DND-41 (cell line): Measurements from ENCODE around the gene INO80E.

Experiments used
- CTCF ChIP-seq: IDR thresholded peaks from 2 replicates; pipeline ENCODE4 v1.5.1; 2012; ENCODE audit warnings: borderline replicate concordance, low read length, moderate library complexity, mild to moderate bottlenecking; ENCODE audit not compliant: poor library complexity, severe bottlenecking; ENCODE audit errors: extremely low read depth
- EZH2 ChIP-seq: IDR thresholded peaks from 3 replicates; pipeline ENCODE4 v1.6.1; 2012; ENCODE audit warnings: borderline replicate concordance, low read depth, mild to moderate bottlenecking, moderate library complexity, low read length, inconsistent platforms; ENCODE audit not compliant: severe bottlenecking

- no peak for TF ChIP-seq CTCF
- TF ChIP-seq EZH2, result no peak
These were observed 28.4 kb downstream of the INO80E start for GRCh38 chr16:30024451-30024850.
